Mesenchymal stem cell (in vitro differentiated cells and primary cell): Measurements from ENCODE around the gene STX18.
A peak's percentile ranks its signal among the peaks of the same experiment; 100 is the strongest.

ENCODE experiments used
- DNase-seq: peaks from one replicate; pipeline ENCODE4 v3.0.0-alpha.2; 2013
- H2AFZ ChIP-seq: one replicate; pipeline ENCODE4 v1.6.1; 2013; ENCODE audit warnings: low read depth, mild to moderate bottlenecking, control low read depth, inconsistent platforms, low read length, moderate library complexity
- H2AK5ac ChIP-seq: 2 replicates; pipeline ENCODE4 v1.6.1; 2013; ENCODE audit warnings: low read length, moderate library complexity, mild to moderate bottlenecking, inconsistent platforms; ENCODE audit not compliant: severe bottlenecking
- H2BK120ac ChIP-seq: one replicate; pipeline ENCODE4 v1.6.1; 2013; ENCODE audit warnings: low read depth, mild to moderate bottlenecking, inconsistent platforms, low read length, moderate library complexity
- H2BK12ac ChIP-seq, 2 experiments: one replicate each; pipeline ENCODE4 v1.6.1; 2013; ENCODE audit warnings: inconsistent platforms in 2 of 2, low read length in 2 of 2, mild to moderate bottlenecking in 2 of 2, moderate library complexity in 2 of 2, control low read depth in 1 of 2
- H2BK15ac ChIP-seq: one replicate; pipeline ENCODE4 v1.6.1; 2013; ENCODE audit warnings: mild to moderate bottlenecking, low read depth, inconsistent platforms; ENCODE audit not compliant: poor library complexity, severe bottlenecking
- H2BK5ac ChIP-seq: 2 replicates; pipeline ENCODE4 v1.6.1; 2013; ENCODE audit warnings: low read depth, mild to moderate bottlenecking, low read length, control low read depth, inconsistent platforms; ENCODE audit not compliant: poor library complexity, severe bottlenecking
- H3K14ac ChIP-seq, 2 experiments: one replicate each; pipeline ENCODE4 v1.6.1; 2013; ENCODE audit warnings: inconsistent platforms in 2 of 2, low read length in 2 of 2, control low read depth in 1 of 2, mild to moderate bottlenecking in 1 of 2, moderate library complexity in 1 of 2
- H3K18ac ChIP-seq, 2 experiments: one replicate each; pipeline ENCODE4 v1.6.1; 2013; ENCODE audit warnings: inconsistent platforms in 2 of 2, low read length in 2 of 2, control low read depth in 1 of 2, low read depth in 1 of 2, mild to moderate bottlenecking in 1 of 2
- H3K23ac ChIP-seq, 2 experiments: one replicate each; pipeline ENCODE4 v1.6.1; 2013; ENCODE audit warnings: inconsistent platforms in 2 of 2, low read length in 2 of 2, mild to moderate bottlenecking in 2 of 2, moderate library complexity in 2 of 2, control low read depth in 1 of 2
- H3K27ac ChIP-seq: 2 replicates; pipeline ENCODE4 v1.5.1; 2013; ENCODE audit warnings: mild to moderate bottlenecking, moderate library complexity, low read length, control low read depth, inconsistent platforms; ENCODE audit not compliant: poor library complexity, severe bottlenecking
- H3K27me3 ChIP-seq, 2 experiments: 2 replicates each; pipeline versions ENCODE4 v1.6.1 to v1.7.0; 2013; ENCODE audit warnings: low read length in 2 of 2, mild to moderate bottlenecking in 2 of 2, moderate library complexity in 2 of 2, control low read depth in 1 of 2, inconsistent platforms in 1 of 2; ENCODE audit not compliant: control insufficient read depth in 1 of 2, insufficient read depth in 1 of 2
- H3K36me3 ChIP-seq, 2 experiments: 2 replicates each; pipeline versions ENCODE4 v1.6.1 to v1.7.0; 2013; ENCODE audit warnings: low read length in 2 of 2, control low read depth in 1 of 2, inconsistent platforms in 1 of 2, low read depth in 1 of 2, mild to moderate bottlenecking in 1 of 2; ENCODE audit not compliant: insufficient read depth in 2 of 2, control insufficient read depth in 1 of 2
- H3K4ac ChIP-seq, 2 experiments: one replicate each; pipeline ENCODE4 v1.6.1; 2013; ENCODE audit warnings: inconsistent platforms in 2 of 2, low read length in 2 of 2, mild to moderate bottlenecking in 2 of 2, moderate library complexity in 2 of 2, control low read depth in 1 of 2, low read depth in 1 of 2
- H3K4me1 ChIP-seq: 2 replicates; pipeline ENCODE4 v1.6.1; 2013; ENCODE audit warnings: low read depth, low read length, control low read depth; ENCODE audit not compliant: control insufficient read depth, insufficient read depth
- H3K4me2 ChIP-seq: 2 replicates; pipeline ENCODE4 v1.6.1; 2013; ENCODE audit warnings: low read length, mild to moderate bottlenecking, inconsistent platforms; ENCODE audit not compliant: poor library complexity, severe bottlenecking
- H3K4me3 ChIP-seq, 2 experiments: 2 replicates each; pipeline versions ENCODE4 v1.5.1 to v1.7.0; 2013; ENCODE audit warnings: low read length in 2 of 2, mild to moderate bottlenecking in 2 of 2, control low read depth in 1 of 2, low read depth in 1 of 2; ENCODE audit not compliant: insufficient read depth in 1 of 2
- H3K79me1 ChIP-seq: replicated peaks from 2 replicates; pipeline ENCODE4 v1.6.1; 2013; ENCODE audit warnings: mild to moderate bottlenecking, control low read depth, low read length, inconsistent platforms; ENCODE audit not compliant: poor library complexity, severe bottlenecking
- H3K9ac ChIP-seq: 2 replicates; pipeline ENCODE4 v1.7.0; 2013; ENCODE audit warnings: mild to moderate bottlenecking, low read length, moderate library complexity
- H3K9me3 ChIP-seq: 2 replicates; pipeline ENCODE4 v1.7.0; 2013; ENCODE audit warnings: mild to moderate bottlenecking, low read length; ENCODE audit not compliant: control insufficient read depth
- H4K8ac ChIP-seq: one replicate; pipeline ENCODE4 v1.6.1; 2013; ENCODE audit warnings: inconsistent platforms, mild to moderate bottlenecking, low read length, moderate library complexity
- H4K91ac ChIP-seq: one replicate; pipeline ENCODE4 v1.6.1; 2013; ENCODE audit warnings: mild to moderate bottlenecking, low read length, inconsistent platforms
- WGBS: methylation state at CpG from one replicate; pipeline ENCODE4 v1.1.7; 2013; ENCODE audit warnings: mixed read lengths; 5-methylcytosine and 5-hydroxymethylcytosine counted together

STX18 gene

DNA sequence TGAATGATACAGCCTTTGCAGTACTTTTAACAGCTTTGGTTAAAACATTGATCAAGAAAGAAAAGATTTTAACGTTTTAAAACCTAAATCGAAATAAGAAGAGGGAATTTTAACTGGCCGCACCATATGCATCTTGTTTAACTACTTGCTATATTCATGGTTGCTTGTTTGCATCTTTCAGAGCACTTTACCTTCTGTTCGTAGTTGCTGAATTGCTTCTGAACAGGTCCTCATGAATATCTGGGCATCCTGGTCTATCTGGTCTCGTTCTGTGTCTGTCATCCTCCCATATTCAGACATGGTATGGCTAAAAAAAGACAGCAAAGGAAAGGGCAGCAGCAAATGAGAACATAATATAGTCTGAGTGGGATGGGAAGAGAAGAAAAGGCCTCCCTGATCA, 82.7 kb downstream of the STX18 start:
- Histone ChIP-seq H4K91ac (no peak overlapping the region), H3K4ac (no peak overlapping the region), H3K18ac (no peak overlapping the region), H3K27me3 (no peaks in the 10 kb centered on the region), H3K4me2 (no peak overlapping the region), H3K4me3 (no peak overlapping the region), H3K36me3 (peaks cover 21 to 65% of the 10 kb centered on the region in 2 experiments), H2BK120ac (no peak overlapping the region), H3K27ac (no peak overlapping the region), H2AFZ (no peak overlapping the region), H3K9ac (no peak overlapping the region), H4K8ac (no peak overlapping the region), H3K4me1 (peaks cover 11% of the 10 kb centered on the region), H3K23ac (no peak overlapping the region), H3K79me1 (peaks cover 23% of the 10 kb centered on the region), H3K9me3 (no peaks in the 10 kb centered on the region), H2AK5ac (no peak overlapping the region), H2BK15ac (no peak overlapping the region), H2BK12ac (no peak overlapping the region), H2BK5ac (no peak overlapping the region), H3K14ac (no peak overlapping the region)
- DNase-seq = no peak
- WGBS = 91% methylated on average over 5 of the region's 5 CpGs

- peaks cover 21 to 74% of the 10 kb centered on the region in 2 experiments for H3K36me3 ChIP-seq
- no peak overlapping the region for H3K27ac ChIP-seq
- H3K9me3 ChIP-seq = no peaks in the 10 kb centered on the region
- no peak overlapping the region for H3K4me2 ChIP-seq
- no peak overlapping the region for H3K14ac ChIP-seq
- no peak overlapping the region for H2BK5ac ChIP-seq
- no peaks in the 10 kb centered on the region for H3K27me3 ChIP-seq
- H3K18ac ChIP-seq = no peak overlapping the region
- H3K4me1 ChIP-seq = peaks cover 11% of the 10 kb centered on the region
- no peak overlapping the region for H2BK12ac ChIP-seq
- H3K4me3 ChIP-seq = no peak overlapping the region
- H3K23ac ChIP-seq = no peak overlapping the region
- peaks cover 23% of the 10 kb centered on the region for H3K79me1 ChIP-seq
- WGBS = 60% methylated on average over 5 of the region's 5 CpGs
- H2BK120ac ChIP-seq = no peak overlapping the region
- no peak overlapping the region for H2AK5ac ChIP-seq
- no peak overlapping the region for H4K8ac ChIP-seq
- no peak overlapping the region for H3K4ac ChIP-seq
- H4K91ac ChIP-seq = no peak overlapping the region
- DNase-seq = peak; percentile 78
- no peak overlapping the region for H2AFZ ChIP-seq
- H2BK15ac ChIP-seq = no peak overlapping the region
- peak overlapping the region; percentile 0 for H3K9ac ChIP-seq
Measured at GRCh38 chr4:4457803-4458553, 83.9 kb downstream of the STX18 start.

- no peak overlapping the region for H3K4ac ChIP-seq
- no peak overlapping the region for H2BK12ac ChIP-seq
- H2BK5ac ChIP-seq = no peak overlapping the region
- no peak overlapping the region for H2AFZ ChIP-seq
- no peak overlapping the region for H4K91ac ChIP-seq
- no peak overlapping the region for H3K9ac ChIP-seq
- peaks cover 20% of the 10 kb centered on the region for H3K79me1 ChIP-seq
- no peak overlapping the region for H3K4me3 ChIP-seq
- no peaks in the 10 kb centered on the region for H3K9me3 ChIP-seq
- no peak overlapping the region for H4K8ac ChIP-seq
- peaks cover 23 to 79% of the 10 kb centered on the region in 2 experiments for H3K36me3 ChIP-seq
- H2BK120ac ChIP-seq = no peak overlapping the region
- 98% methylated on average over 5 of the region's 8 CpGs for WGBS
- no peak overlapping the region for H3K27ac ChIP-seq
- no peak overlapping the region for H3K4me2 ChIP-seq
- peaks cover 11% of the 10 kb centered on the region for H3K4me1 ChIP-seq
- H2BK15ac ChIP-seq = no peak overlapping the region
- H3K18ac ChIP-seq = no peak overlapping the region
- no peaks in the 10 kb centered on the region for H3K27me3 ChIP-seq
- H2AK5ac ChIP-seq = no peak overlapping the region
- no peak overlapping the region for H3K14ac ChIP-seq
- DNase-seq = no peak
- H3K23ac ChIP-seq = no peak overlapping the region
Measured at GRCh38 chr4:4456816-4457578, 84.9 kb downstream of the STX18 start.

DNA sequence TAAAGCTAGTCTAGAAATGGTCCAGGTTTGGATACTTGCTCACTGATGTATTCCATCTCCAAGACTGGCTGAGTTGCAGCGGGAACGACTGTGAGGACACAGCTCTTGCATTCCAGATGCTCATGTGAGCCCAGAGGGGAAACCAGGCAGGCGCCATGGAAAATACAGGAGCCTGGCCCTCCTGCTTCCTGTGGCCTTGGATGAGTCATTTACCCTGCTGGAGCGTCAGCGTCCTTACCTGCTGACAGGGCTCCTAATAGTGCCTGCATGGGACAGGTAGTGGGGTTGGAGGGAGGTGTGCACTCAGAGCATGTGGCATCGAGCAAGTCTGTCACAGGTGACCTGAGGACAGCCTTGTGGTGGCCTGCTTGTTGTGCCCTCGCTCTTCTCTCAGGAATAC, 85.5 kb downstream of the STX18 start:
- Histone ChIP-seq H3K9ac (no peak overlapping the region), H3K4me3 (no peak overlapping the region), H2BK12ac (no peak overlapping the region), H3K4me1 (peaks cover 11% of the 10 kb centered on the region), H3K27me3 (no peaks in the 10 kb centered on the region), H3K18ac (no peak overlapping the region), H2AK5ac (no peak overlapping the region), H3K4me2 (no peak overlapping the region), H3K4ac (no peak overlapping the region), H3K23ac (no peak overlapping the region), H2BK120ac (no peak overlapping the region), H2BK15ac (no peak overlapping the region), H3K27ac (no peak overlapping the region), H3K14ac (no peak overlapping the region), H3K36me3 (peaks cover 20 to 83% of the 10 kb centered on the region in 2 experiments), H2BK5ac (no peak overlapping the region), H3K79me1 (peaks cover 14% of the 10 kb centered on the region), H4K8ac (peak overlapping the region; percentile 14), H3K9me3 (no peaks in the 10 kb centered on the region), H4K91ac (no peak overlapping the region), H2AFZ (no peak overlapping the region)
- WGBS = 85% methylated on average over 7 of the region's 7 CpGs
- DNase-seq = peak; percentile 33
